Vagina (tissue), 2 donors: ENCODE data around the gene CYCS. TPM values are rescaled to one million over a fixed set of nuclear protein-coding genes. Genes with fewer than 3 reads are reported as not detected.

Source experiments
- DNase-seq, 2 donors: peaks; one replicate each; pipeline ENCODE4 v3.0.0-alpha.2; 2017; ENCODE audit errors: extremely low spot score in 2 of 2
- H3K27ac ChIP-seq: fragments of 200-600 bp; sonication (generic); one replicate; pipeline ENCODE4 v1.5.1; 2019
- H3K27me3 ChIP-seq: fragments of 200-600 bp; sonication (generic); one replicate; pipeline ENCODE4 v1.5.1; 2019
- H3K36me3 ChIP-seq, 2 donors: fragments of 200-600 bp; sonication (generic); one replicate each; pipeline ENCODE4 v1.5.1; 2017 to 2019
- H3K4me1 ChIP-seq: fragments of 200-600 bp; sonication (generic); one replicate; pipeline ENCODE4 v1.5.1; 2019
- H3K4me3 ChIP-seq, 2 donors: fragments of 200-600 bp; sonication (generic); 1 replicate in 1 of 2; 2 replicates in 1 of 2; pipeline ENCODE4 v1.5.1; 2016 to 2019
- H3K9me3 ChIP-seq: fragments of 200-600 bp; sonication (generic); one replicate; pipeline ENCODE4 v1.5.1; 2019
- CTCF ChIP-seq, 3 experiments: fragments of 450-650 bp in 2 of 3; fragments of 200-600 bp in 1 of 3; sonication (generic) in 1 of 3; IDR thresholded peaks; one replicate each; pipeline ENCODE4 v1.5.1; 2017 to 2019; ENCODE audit warnings: antibody characterized with exemption in 3 of 3, mild to moderate bottlenecking in 2 of 3, moderate library complexity in 2 of 3
- POLR2A ChIP-seq, 2 donors: fragments of 450-650 bp; IDR thresholded peaks; one replicate each; pipeline ENCODE4 v1.6.1; 2017; ENCODE audit warnings: antibody characterized with exemption in 2 of 2, mild to moderate bottlenecking in 2 of 2, moderate library complexity in 2 of 2
- POLR2AphosphoS5 ChIP-seq, 2 donors: sonication (generic); formaldehyde crosslinking; IDR thresholded peaks; one replicate each; pipeline ENCODE4 v1.9.0; 2017; ENCODE audit warnings: antibody characterized with exemption in 2 of 2, mild to moderate bottlenecking in 2 of 2, low read depth in 1 of 2; ENCODE audit not compliant: insufficient read depth in 1 of 2
- intact Hi-C: fragments of 100-400 bp; cut with DNase I; formaldehyde crosslinking; loops from one replicate; pipeline ENCODE4 v1.15.1; 2023
- total RNA-seq: library from RNA; depleted of rRNA; stranded (reverse); fragments of >200 nt; gene quantifications from one replicate; pipeline ENCODE4 v1.2.3, GENCODE V29; 2016

CYCS gene
- total RNA-seq, 1 donor from 2014 or later: 21.6 TPM

GRCh38 chr7:25095516-25096345 is 29.3 kb downstream of the CYCS start:
- intact Hi-C loops: no loop called here

GRCh38 chr7:25093268-25093826 is 31.7 kb downstream of the CYCS start:
- no peak for DNase-seq
- TF ChIP-seq POLR2AphosphoS5 (IDR thresholded peaks at IDR 0.05; ENCODE audit: insufficient read depth in 1 of 2, low read depth in 1 of 2) (no peak), POLR2A (IDR thresholded peaks at IDR 0.05) (no peak), CTCF (IDR thresholded peaks at IDR 0.05) (peak; percentile 46 to 54 (median 51))
- Histone ChIP-seq H3K4me3 (no peak overlapping the region), H3K27me3 (no peaks in the 10 kb centered on the region), H3K9me3 (no peaks in the 10 kb centered on the region), H3K36me3 (no peaks in the 10 kb centered on the region), H3K27ac (no peak overlapping the region), H3K4me1 (no peaks in the 10 kb centered on the region)
- intact Hi-C loops: no loop called here

More at GRCh38 chr7:25095516-25096345, 29.3 kb downstream of the CYCS start:
- no peaks in the 10 kb centered on the region for H3K36me3 ChIP-seq
- no peaks in the 10 kb centered on the region for H3K9me3 ChIP-seq
- no peak for DNase-seq
- H3K4me1 ChIP-seq: no peaks in the 10 kb centered on the region
- no peak overlapping the region for H3K27ac ChIP-seq
- TF ChIP-seq POLR2AphosphoS5 (IDR thresholded peaks at IDR 0.05; ENCODE audit: insufficient read depth in 1 of 2, low read depth in 1 of 2): no peak
- no peak for TF ChIP-seq POLR2A (IDR thresholded peaks at IDR 0.05)
- no peak for TF ChIP-seq CTCF (IDR thresholded peaks at IDR 0.05)
- no peak overlapping the region for H3K4me3 ChIP-seq
- H3K27me3 ChIP-seq: no peaks in the 10 kb centered on the region

- Histone ChIP-seq H3K9me3 (no peaks in the 10 kb centered on the region), H3K4me3 (no peak overlapping the region), H3K4me1 (no peaks in the 10 kb centered on the region), H3K27me3 (no peaks in the 10 kb centered on the region), H3K27ac (no peak overlapping the region), H3K36me3 (no peaks in the 10 kb centered on the region)
- TF ChIP-seq CTCF (IDR thresholded peaks at IDR 0.05): no peak
- no peak for TF ChIP-seq POLR2AphosphoS5 (IDR thresholded peaks at IDR 0.05; ENCODE audit: insufficient read depth in 1 of 2, low read depth in 1 of 2)
- no peak for TF ChIP-seq POLR2A (IDR thresholded peaks at IDR 0.05)
- intact Hi-C loops: no loop called here
- no peak for DNase-seq
These were observed 33.3 kb downstream of the CYCS start for GRCh38 chr7:25091779-25092178.

- intact Hi-C loops: no loop called here
- no peak for TF ChIP-seq CTCF (IDR thresholded peaks at IDR 0.05)
These were observed 33.9 kb downstream of the CYCS start for GRCh38 chr7:25091176-25091575.

GRCh38 chr7:25090374-25090773 is 34.7 kb downstream of the CYCS start:
- Histone ChIP-seq H3K9me3 (no peaks in the 10 kb centered on the region), H3K4me1 (no peaks in the 10 kb centered on the region), H3K27me3 (no peaks in the 10 kb centered on the region), H3K4me3 (no peak overlapping the region), H3K36me3 (no peaks in the 10 kb centered on the region), H3K27ac (no peak overlapping the region)
- no peak for TF ChIP-seq POLR2A (IDR thresholded peaks at IDR 0.05)
- TF ChIP-seq POLR2AphosphoS5 (IDR thresholded peaks at IDR 0.05; ENCODE audit: insufficient read depth in 1 of 2, low read depth in 1 of 2): no peak
- TF ChIP-seq CTCF (IDR thresholded peaks at IDR 0.05): no peak
- intact Hi-C loops: no loop called here
- no peak for DNase-seq

More at GRCh38 chr7:25091176-25091575, 33.9 kb downstream of the CYCS start:
- Histone ChIP-seq H3K27ac (no peak overlapping the region), H3K4me3 (no peak overlapping the region), H3K9me3 (no peaks in the 10 kb centered on the region), H3K27me3 (no peaks in the 10 kb centered on the region), H3K4me1 (no peaks in the 10 kb centered on the region), H3K36me3 (no peaks in the 10 kb centered on the region)
- DNase-seq: no peak
